Endothelial cell (in vitro differentiated cells): ENCODE results near the gene PPARA. TPM values are rescaled to one million over a fixed set of nuclear protein-coding genes. Genes with fewer than 3 reads are reported as not detected.

ENCODE experiments used
- DNase-seq: peaks from one replicate; pipeline ENCODE4 v3.0.0; 2021; ENCODE audit warnings: low spot score
- H3K27ac Mint-ChIP-seq: one replicate; pipeline ENCODE4 v1.8.0; 2021; ENCODE audit warnings: mixed read lengths, inconsistent platforms; ENCODE audit not compliant: unreplicated experiment
- H3K27me3 Mint-ChIP-seq: one replicate; pipeline ENCODE4 v1.8.0; 2021; ENCODE audit warnings: mild to moderate bottlenecking, moderate library complexity, mixed read lengths, inconsistent platforms; ENCODE audit not compliant: unreplicated experiment
- H3K36me3 Mint-ChIP-seq: one replicate; pipeline ENCODE4 v1.8.0; 2021; ENCODE audit warnings: mild to moderate bottlenecking, low read depth, mixed read lengths, inconsistent platforms; ENCODE audit not compliant: unreplicated experiment
- H3K4me1 Mint-ChIP-seq: one replicate; pipeline ENCODE4 v1.8.0; 2021; ENCODE audit warnings: mild to moderate bottlenecking, mixed read lengths, inconsistent platforms; ENCODE audit not compliant: unreplicated experiment
- H3K4me3 Mint-ChIP-seq: one replicate; pipeline ENCODE4 v1.8.0; 2021; ENCODE audit warnings: mild to moderate bottlenecking, mixed read lengths, inconsistent platforms; ENCODE audit not compliant: unreplicated experiment
- H3K9me3 Mint-ChIP-seq: one replicate; pipeline ENCODE4 v1.8.0; 2021; ENCODE audit warnings: mixed read lengths, inconsistent platforms; ENCODE audit not compliant: unreplicated experiment
- CTCF ChIP-seq: fragments of 200-600 bp; sonication (generic); IDR thresholded peaks from one replicate; pipeline ENCODE4 v1.5.0; 2021; ENCODE audit warnings: antibody characterized with exemption; ENCODE audit not compliant: unreplicated experiment
- total RNA-seq: library from RNA; stranded (reverse); fragmentation: NEBNext Ultra II Directional; extraction: Animal tissue kit (Norgen Biotek cat#: 25700); gene quantifications from one replicate; pipeline ENCODE4 v1.2.1, GENCODE V29; 2021; ENCODE audit not compliant: unreplicated experiment

Gene PPARA
- total RNA-seq, 1 donor from 2014 or later: 12.6 TPM

- Mint-ChIP-seq H3K9me3 (no peaks in the 10 kb centered on the region), H3K27ac (no peak overlapping the region), H3K4me1 (no peaks in the 10 kb centered on the region), H3K27me3 (no peaks in the 10 kb centered on the region), H3K4me3 (no peak overlapping the region), H3K36me3 (peaks cover 14% of the 10 kb centered on the region)
- no peak for TF ChIP-seq CTCF
- no peak for DNase-seq
Measured at GRCh38 chr22:46220921-46221320, 70.6 kb downstream of the PPARA start.

GRCh38 chr22:46224044-46224897, 73.9 kb downstream of the PPARA start:
- Mint-ChIP-seq H3K4me3 (no peak overlapping the region), H3K27ac (no peak overlapping the region), H3K27me3 (no peaks in the 10 kb centered on the region), H3K36me3 (peaks cover 14% of the 10 kb centered on the region), H3K9me3 (no peaks in the 10 kb centered on the region), H3K4me1 (no peaks in the 10 kb centered on the region)
- DNase-seq: no peak
- TF ChIP-seq CTCF: no peak

GRCh38 chr22:46224898-46225290, 74.6 kb downstream of the PPARA start:
- Mint-ChIP-seq H3K4me3 (no peak overlapping the region), H3K27ac (no peak overlapping the region)

GRCh38 chr22:46225631-46226030, 75.3 kb downstream of the PPARA start:
- H3K27me3 Mint-ChIP-seq: no peaks in the 10 kb centered on the region
- peaks cover 10% of the 10 kb centered on the region for H3K36me3 Mint-ChIP-seq
- no peak for DNase-seq
- no peak overlapping the region for H3K27ac Mint-ChIP-seq
- H3K4me3 Mint-ChIP-seq: no peak overlapping the region
- H3K9me3 Mint-ChIP-seq: no peaks in the 10 kb centered on the region
- TF ChIP-seq CTCF: no peak
- H3K4me1 Mint-ChIP-seq: no peaks in the 10 kb centered on the region

More at GRCh38 chr22:46224898-46225290, 74.6 kb downstream of the PPARA start:
- DNase-seq: no peak
- TF ChIP-seq CTCF: no peak
- Mint-ChIP-seq H3K4me1 (no peaks in the 10 kb centered on the region), H3K27me3 (no peaks in the 10 kb centered on the region), H3K36me3 (peaks cover 10% of the 10 kb centered on the region), H3K9me3 (no peaks in the 10 kb centered on the region)

- H3K9me3 Mint-ChIP-seq: no peaks in the 10 kb centered on the region
- H3K4me1 Mint-ChIP-seq: no peaks in the 10 kb centered on the region
- no peak overlapping the region for H3K4me3 Mint-ChIP-seq
- peaks cover 4% of the 10 kb centered on the region for H3K36me3 Mint-ChIP-seq
- DNase-seq: no peak
- no peaks in the 10 kb centered on the region for H3K27me3 Mint-ChIP-seq
- no peak for TF ChIP-seq CTCF
- no peak overlapping the region for H3K27ac Mint-ChIP-seq
Measured at GRCh38 chr22:46226577-46226976, 76.3 kb downstream of the PPARA start.
